Measurements from ENCODE around the gene WDR11.
A peak's percentile ranks its signal among the peaks of the same experiment; 100 is the strongest.

The WDR11 gene, protein sequence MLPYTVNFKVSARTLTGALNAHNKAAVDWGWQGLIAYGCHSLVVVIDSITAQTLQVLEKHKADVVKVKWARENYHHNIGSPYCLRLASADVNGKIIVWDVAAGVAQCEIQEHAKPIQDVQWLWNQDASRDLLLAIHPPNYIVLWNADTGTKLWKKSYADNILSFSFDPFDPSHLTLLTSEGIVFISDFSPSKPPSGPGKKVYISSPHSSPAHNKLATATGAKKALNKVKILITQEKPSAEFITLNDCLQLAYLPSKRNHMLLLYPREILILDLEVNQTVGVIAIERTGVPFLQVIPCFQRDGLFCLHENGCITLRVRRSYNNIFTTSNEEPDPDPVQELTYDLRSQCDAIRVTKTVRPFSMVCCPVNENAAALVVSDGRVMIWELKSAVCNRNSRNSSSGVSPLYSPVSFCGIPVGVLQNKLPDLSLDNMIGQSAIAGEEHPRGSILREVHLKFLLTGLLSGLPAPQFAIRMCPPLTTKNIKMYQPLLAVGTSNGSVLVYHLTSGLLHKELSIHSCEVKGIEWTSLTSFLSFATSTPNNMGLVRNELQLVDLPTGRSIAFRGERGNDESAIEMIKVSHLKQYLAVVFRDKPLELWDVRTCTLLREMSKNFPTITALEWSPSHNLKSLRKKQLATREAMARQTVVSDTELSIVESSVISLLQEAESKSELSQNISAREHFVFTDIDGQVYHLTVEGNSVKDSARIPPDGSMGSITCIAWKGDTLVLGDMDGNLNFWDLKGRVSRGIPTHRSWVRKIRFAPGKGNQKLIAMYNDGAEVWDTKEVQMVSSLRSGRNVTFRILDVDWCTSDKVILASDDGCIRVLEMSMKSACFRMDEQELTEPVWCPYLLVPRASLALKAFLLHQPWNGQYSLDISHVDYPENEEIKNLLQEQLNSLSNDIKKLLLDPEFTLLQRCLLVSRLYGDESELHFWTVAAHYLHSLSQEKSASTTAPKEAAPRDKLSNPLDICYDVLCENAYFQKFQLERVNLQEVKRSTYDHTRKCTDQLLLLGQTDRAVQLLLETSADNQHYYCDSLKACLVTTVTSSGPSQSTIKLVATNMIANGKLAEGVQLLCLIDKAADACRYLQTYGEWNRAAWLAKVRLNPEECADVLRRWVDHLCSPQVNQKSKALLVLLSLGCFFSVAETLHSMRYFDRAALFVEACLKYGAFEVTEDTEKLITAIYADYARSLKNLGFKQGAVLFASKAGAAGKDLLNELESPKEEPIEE

DNA sequence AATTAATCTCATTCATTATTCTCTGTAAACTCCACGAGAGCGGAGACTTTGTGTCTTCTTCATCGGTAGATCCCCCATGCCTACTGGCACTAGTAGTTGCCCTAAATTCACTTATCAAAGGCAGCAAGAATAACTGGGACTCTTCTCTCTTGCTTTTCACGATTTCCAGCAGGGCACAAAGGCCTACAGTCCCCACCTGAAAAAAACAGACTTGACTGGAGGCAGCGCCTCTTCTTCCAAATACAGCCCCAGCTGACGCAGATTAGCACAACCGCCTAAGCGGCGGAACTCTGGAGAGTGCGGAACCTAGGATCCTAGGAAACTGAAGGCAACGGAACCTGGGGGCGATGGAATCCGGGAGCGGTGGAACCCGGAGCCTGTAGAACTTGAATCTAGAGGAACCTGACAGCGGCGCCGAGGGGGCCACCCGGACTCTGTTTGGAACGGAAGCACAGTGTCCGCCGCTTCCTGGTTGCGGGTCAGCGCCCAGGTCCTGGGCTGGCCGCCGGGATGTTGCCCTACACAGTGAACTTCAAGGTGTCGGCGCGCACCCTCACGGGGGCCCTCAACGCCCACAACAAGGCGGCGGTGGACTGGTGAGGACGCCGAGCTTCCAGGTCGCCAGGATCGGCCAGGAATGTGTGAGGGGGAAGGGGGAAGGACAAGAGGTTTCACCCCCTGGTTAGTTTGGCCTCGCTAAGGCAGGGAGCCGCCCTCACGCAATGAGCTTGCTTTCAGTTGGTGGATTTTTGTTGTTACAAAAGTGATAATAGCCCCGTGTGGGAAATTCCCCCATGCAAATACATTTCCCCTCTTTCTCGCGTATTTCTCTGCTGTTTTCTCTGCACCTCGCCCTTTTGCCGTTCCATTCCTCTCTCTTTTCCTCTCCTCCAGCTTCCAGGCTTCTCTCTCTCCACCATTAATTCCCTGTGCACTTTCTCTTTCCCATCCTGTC, at the start of gene WDR11:
TSS of gene WDR11 (plus strand) at position 452 of the 955 bp plus-strand sequence. CDS start at position 511, 59 bp downstream.
- Mint-ChIP-seq H3K4me3 (peak within 1 kb of the TSS; percentile 99), H3K27me3 (no peaks in the 10 kb centered on the region), H3K36me3 (peaks cover 7% of the 10 kb centered on the region), H3K9me3 (no peaks in the 10 kb centered on the region), H3K27ac (peak within 1 kb of the TSS; percentile 96), H3K4me1 (peaks cover 45% of the 10 kb centered on the region)

DNA sequence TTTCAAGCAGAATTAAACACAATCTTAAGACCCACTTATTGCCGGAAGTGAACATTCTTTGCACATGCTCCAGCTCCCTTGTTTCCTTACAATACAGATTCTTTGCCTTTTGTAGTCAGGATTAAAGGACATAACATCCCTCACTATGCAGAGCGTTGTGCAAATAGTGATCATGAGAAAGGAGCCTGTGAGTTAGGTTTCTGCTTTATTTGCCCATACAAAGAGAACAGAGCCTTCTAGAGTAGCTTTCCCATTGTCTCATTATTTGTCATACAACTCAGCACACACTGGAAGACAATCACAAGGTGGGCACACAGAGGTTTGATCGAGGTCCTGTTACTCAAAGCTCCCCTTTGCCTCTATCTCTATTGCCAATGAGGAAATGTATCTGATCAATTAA, 48.2 kb upstream of the WDR11 start:
- H3K9me3 Mint-ChIP-seq = no peaks in the 10 kb centered on the region
- H3K27ac Mint-ChIP-seq = no peak overlapping the region
- no peaks in the 10 kb centered on the region for H3K36me3 Mint-ChIP-seq
- peaks cover 1% of the 10 kb centered on the region for H3K27me3 Mint-ChIP-seq
- no peaks in the 10 kb centered on the region for H3K4me1 Mint-ChIP-seq
- no peak overlapping the region for H3K4me3 Mint-ChIP-seq

DNA sequence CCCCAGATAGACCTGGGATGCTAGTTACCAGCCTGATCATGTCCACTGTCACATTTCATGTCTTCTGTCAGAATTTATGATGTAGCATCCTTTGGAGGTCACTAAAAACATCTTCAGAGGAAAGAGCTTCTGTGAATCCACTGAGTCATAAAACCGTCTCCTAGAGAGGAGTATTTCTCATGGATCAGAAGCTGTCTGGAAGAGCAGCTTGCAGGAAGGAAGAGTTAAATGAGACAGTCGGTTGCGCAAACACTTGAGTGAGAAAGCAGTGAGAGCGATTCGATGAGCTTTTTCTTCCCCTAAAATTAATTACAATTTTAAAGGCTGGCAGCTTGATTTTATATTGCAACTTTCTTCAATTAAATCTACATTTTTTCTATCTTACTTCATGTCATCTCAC, 47.2 kb upstream of the WDR11 start:
- H3K9me3 Mint-ChIP-seq = no peaks in the 10 kb centered on the region
- H3K36me3 Mint-ChIP-seq = no peaks in the 10 kb centered on the region
- H3K4me1 Mint-ChIP-seq = no peaks in the 10 kb centered on the region
- no peak overlapping the region for H3K27ac Mint-ChIP-seq
- H3K27me3 Mint-ChIP-seq = peaks cover 3% of the 10 kb centered on the region
- H3K4me3 Mint-ChIP-seq = no peak overlapping the region

DNA sequence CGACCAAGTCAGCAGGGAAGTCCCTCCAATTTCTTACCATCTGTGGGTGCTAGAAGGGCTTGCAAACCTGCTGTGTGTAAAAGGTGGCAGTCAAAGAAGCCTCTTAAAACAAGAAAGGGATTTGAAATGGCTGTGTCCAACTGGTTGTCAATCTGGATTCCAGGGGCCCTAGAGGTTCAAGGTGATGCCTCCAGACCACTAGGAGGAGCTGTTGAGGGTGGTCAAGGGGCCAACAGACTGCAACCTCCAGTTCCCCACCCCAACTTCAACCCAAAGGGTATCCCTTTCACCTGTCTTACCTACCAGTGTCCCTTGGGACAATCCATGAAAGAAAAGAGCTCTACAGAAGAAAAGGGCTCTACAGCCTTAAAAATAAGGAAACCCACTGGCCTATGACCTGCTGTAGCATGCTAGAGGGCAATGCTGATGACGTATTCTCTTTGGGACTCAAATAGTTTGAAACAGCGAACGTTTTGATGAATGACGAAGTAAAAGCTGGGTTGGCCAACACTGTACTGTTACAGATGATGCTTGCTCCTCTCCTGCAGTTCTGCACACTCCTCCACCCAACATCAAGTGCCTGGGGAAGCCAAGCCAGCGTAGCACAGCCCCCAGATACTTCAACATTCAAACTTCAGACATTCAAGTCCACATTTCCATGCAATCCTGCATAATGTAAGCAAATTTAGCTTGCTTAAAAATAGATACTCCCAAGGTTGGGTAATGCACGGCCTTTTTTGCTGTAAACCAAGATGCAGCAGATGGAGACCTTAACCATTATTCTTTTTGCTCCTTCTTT, 45.9 kb upstream of the WDR11 start:
- H3K4me1 Mint-ChIP-seq = no peaks in the 10 kb centered on the region
- H3K4me3 Mint-ChIP-seq = no peak overlapping the region
- H3K27me3 Mint-ChIP-seq = peaks cover 5% of the 10 kb centered on the region
- H3K9me3 Mint-ChIP-seq = no peaks in the 10 kb centered on the region
- H3K36me3 Mint-ChIP-seq = no peaks in the 10 kb centered on the region
- H3K27ac Mint-ChIP-seq = no peak overlapping the region

DNA sequence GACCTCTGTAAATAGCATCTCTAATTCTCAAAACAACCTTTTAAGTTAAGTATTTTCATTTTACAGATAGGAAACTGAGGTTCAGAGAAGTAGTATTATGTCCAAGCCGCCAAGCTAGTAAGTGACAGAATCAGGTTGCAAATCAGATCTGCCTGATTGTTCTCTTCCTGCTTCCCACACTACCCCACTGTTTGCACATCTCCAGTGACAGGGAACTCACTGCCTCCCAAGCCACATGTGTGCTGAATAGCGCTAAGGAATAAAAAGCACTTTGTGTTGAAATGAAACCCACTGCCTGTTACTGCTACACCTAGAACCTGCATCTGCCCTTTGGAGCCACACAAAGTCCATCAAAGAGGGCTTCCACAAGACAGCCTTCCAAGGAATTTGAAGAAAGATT, 45.1 kb upstream of the WDR11 start:
- Mint-ChIP-seq H3K27me3 (peaks cover 6% of the 10 kb centered on the region), H3K4me1 (no peaks in the 10 kb centered on the region), H3K27ac (no peak overlapping the region), H3K9me3 (no peaks in the 10 kb centered on the region), H3K4me3 (no peak overlapping the region), H3K36me3 (no peaks in the 10 kb centered on the region)

DNA sequence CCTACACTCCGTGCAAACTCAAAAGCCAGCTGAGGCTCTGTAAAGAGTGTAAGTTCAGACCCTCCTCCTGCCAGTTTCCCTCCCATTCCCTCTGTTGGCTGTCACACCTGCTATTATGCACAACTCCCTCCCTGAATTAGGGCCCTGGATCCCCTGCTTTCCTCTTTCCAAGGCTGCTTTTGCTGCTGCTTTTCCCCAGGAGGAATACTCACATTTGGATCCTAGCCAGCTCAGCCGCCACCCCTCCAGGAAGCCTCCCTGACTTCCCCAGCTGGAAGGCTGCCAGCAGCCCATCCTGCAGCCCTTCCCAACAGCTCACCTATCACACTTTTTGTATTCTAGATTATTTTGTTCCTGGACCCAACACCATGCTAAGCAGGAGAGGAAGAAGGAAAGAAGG, 40.9 kb upstream of the WDR11 start:
- Mint-ChIP-seq H3K27ac (no peak overlapping the region), H3K4me3 (no peak overlapping the region), H3K36me3 (no peaks in the 10 kb centered on the region), H3K27me3 (peaks cover 6% of the 10 kb centered on the region), H3K4me1 (no peaks in the 10 kb centered on the region), H3K9me3 (no peaks in the 10 kb centered on the region)

DNA sequence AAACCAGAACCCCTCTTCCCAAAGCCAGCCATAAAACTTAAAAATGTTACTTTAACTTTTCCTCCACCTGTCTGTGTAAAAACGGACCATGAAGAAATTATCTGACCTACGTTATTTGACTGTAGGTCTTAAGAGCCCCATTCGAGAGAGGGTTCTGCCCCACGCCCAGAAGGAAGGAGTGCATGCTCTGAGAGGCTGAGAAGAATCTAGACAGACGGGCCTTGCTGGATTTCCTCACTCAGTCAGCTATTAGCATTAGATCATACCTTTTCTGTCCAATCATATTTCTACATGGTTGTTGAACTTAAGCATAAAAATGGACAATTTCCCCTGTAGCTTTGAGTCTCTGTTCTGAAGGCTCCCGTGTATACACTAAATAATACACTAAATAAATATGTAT, 38.1 kb upstream of the WDR11 start:
- no peaks in the 10 kb centered on the region for H3K4me1 Mint-ChIP-seq
- H3K4me3 Mint-ChIP-seq = no peak overlapping the region
- H3K9me3 Mint-ChIP-seq = no peaks in the 10 kb centered on the region
- H3K36me3 Mint-ChIP-seq = no peaks in the 10 kb centered on the region
- no peak overlapping the region for H3K27ac Mint-ChIP-seq
- H3K27me3 Mint-ChIP-seq = peaks cover 9% of the 10 kb centered on the region

DNA sequence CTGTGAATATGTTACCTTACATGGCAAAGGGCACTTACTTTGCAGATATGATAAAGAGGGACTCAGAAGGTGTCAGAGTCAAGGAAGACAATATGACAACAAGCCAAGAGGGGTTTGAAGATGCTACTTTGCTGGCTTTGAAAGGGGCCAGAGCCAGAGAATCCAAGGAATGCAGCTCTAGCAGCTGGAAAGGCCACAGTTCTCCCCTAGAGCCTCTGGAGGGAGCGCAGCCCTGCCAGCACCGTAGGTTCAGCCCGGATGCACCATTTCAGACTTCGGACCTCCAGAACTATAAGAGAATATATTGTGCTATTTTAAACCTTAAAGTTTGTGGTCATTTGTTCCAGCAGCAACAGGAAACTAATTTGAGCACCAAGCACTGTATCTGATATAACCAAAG, 32.9 kb upstream of the WDR11 start:
- H3K27me3 Mint-ChIP-seq = peaks cover 16% of the 10 kb centered on the region
- H3K4me1 Mint-ChIP-seq = no peaks in the 10 kb centered on the region
- H3K27ac Mint-ChIP-seq = no peak overlapping the region

DNA sequence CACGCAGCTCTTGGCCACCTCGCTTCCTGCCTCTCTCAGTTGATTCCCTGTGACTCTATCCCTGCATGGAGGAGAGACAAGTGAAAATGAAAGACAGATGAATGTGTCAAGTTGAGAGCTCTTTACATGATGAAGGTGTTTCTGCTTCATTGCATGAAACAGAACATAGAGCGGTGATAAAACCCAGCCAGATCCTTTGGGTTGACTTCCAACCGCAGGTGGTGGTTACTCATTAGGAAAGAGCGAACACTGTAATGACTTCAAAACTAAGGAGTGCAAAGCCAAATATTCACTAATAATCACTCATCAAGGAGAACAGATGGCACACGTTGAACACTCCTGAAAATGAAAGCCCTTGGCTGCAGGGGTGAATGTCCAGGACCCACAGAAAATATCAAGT, 31.8 kb upstream of the WDR11 start:
- no peaks in the 10 kb centered on the region for H3K36me3 Mint-ChIP-seq
- peaks cover 14% of the 10 kb centered on the region for H3K27me3 Mint-ChIP-seq

More for the DNA sequence above, 32.9 kb upstream of the WDR11 start:
- no peaks in the 10 kb centered on the region for H3K36me3 Mint-ChIP-seq
- no peak overlapping the region for H3K4me3 Mint-ChIP-seq
- no peaks in the 10 kb centered on the region for H3K9me3 Mint-ChIP-seq

DNA sequence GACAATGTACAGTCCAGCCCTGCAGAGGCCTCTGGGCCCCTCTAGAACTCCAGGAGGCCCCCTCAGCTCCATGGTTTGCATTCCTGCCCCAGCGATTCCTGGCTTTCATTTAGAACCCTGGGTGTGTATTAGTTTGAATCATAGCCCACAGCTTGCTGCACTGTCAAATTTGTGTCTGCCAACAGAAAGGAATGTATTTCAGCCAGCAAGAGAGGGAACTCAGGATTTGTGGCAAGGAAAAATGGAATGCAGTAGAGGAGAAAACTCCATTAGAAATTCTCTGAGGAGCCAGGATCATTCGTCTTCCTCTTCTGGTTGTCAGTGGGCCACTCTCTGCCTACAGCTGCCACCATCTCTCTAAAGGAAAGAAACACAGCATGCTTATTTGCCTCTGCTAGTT, 27.9 kb upstream of the WDR11 start:
- H3K27ac Mint-ChIP-seq = no peak overlapping the region
- H3K4me3 Mint-ChIP-seq = no peak overlapping the region
- peaks cover 11% of the 10 kb centered on the region for H3K27me3 Mint-ChIP-seq

More for the DNA sequence above, 31.8 kb upstream of the WDR11 start:
- H3K9me3 Mint-ChIP-seq = no peaks in the 10 kb centered on the region
- H3K27ac Mint-ChIP-seq = no peak overlapping the region
- H3K4me3 Mint-ChIP-seq = no peak overlapping the region
- no peaks in the 10 kb centered on the region for H3K4me1 Mint-ChIP-seq

DNA sequence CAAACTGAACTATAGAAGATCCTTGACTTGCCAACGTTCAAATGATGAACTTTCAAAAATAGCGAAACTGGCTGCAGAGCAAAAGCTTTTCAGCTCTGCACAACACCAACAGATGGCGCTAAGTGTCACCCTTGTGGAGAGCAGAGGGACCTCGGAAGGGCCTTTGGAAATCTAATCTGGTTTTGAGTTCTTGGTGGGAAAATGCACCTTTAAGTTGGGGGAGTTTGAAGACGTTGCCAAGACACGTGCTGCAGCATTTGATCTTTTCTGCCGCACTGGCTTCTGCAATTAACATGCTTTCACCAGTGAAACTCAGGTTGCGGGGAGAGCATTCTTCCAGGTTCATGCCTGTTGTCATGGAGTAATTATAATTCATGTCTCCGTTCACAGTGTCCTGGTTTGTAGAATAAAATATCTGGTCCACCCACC, 26.3 kb upstream of the WDR11 start:
- Mint-ChIP-seq H3K36me3 (no peaks in the 10 kb centered on the region), H3K27ac (no peak overlapping the region), H3K27me3 (peaks cover 3% of the 10 kb centered on the region), H3K4me1 (no peaks in the 10 kb centered on the region), H3K9me3 (no peaks in the 10 kb centered on the region), H3K4me3 (no peak overlapping the region)

More for the DNA sequence above, 27.9 kb upstream of the WDR11 start:
- no peaks in the 10 kb centered on the region for H3K9me3 Mint-ChIP-seq
- no peaks in the 10 kb centered on the region for H3K4me1 Mint-ChIP-seq
- no peaks in the 10 kb centered on the region for H3K36me3 Mint-ChIP-seq

DNA sequence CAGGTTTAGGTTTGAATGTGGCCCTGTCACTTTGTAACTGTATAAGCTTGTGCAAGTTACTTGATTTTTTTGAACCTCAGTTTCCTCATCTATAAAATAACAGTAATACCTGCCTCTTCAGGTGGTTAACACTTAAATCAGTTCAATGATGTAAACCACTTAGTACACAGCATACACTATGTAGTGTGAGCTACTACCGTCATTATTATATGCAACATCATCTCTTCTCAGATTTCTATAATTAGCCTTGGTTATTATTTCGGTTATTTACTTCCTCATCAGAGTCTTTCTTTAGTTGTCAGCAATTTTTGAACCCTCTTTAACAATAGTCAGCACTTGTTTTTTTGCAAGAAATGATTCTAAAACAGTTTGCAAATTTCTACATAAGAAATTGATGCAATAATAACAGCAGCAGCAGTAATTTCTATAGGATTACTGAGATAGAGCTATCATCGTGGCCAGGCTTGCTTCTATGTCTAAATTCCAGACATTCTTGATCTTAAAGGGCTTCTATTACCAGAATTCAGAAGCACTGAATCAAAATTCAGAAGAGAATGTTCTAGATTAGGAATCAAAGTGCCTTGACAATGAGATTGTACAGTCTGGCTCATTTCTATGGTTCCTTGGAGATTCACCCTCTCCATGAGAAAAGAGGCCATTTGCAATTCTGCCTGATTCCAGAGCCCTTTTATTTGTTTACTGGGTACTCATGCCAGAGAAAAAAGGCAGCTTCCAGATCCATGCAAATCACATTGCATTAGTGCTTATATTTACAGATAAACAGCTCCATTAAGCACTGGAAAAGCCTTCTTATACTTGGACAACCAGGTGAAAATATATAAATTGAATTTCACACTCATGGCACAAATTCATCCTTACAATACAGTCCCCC, 25.0 kb upstream of the WDR11 start:
- H3K9me3 Mint-ChIP-seq = no peaks in the 10 kb centered on the region
- H3K4me1 Mint-ChIP-seq = no peaks in the 10 kb centered on the region
- peaks cover 3% of the 10 kb centered on the region for H3K27me3 Mint-ChIP-seq
- H3K36me3 Mint-ChIP-seq = no peaks in the 10 kb centered on the region
- no peak overlapping the region for H3K4me3 Mint-ChIP-seq
- H3K27ac Mint-ChIP-seq = no peak overlapping the region

DNA sequence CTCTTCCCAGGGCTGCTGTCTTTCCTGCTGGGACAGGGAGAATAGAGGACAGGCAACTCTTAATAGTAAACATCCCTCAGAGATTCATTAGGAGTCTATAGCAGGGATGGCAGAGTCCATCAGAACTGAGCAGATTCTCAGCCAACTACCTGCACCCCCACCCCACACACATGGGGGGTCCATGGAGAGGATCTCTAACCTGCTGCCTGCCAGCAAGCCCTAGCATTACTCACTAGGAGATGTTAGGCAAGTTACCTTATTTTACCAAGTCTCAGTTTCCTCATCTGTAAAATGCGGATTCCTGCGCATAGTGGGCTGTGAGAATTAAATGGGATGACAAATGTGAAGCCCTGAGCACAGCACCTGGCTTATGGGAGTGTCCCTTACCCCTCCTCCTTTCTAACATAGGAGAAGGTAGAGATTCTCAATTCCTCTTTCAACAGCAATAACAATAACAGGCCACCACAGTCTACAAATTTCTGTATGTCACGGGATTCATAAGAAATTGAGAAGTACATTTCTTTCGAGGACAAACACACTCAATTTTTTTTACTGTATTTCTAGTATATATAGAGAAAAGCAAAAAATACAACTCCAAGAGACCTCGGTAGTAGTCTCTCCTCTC, 23.8 kb upstream of the WDR11 start:
- H3K27ac Mint-ChIP-seq = no peak overlapping the region
- no peaks in the 10 kb centered on the region for H3K36me3 Mint-ChIP-seq
- H3K4me1 Mint-ChIP-seq = no peaks in the 10 kb centered on the region
- peaks cover 6% of the 10 kb centered on the region for H3K27me3 Mint-ChIP-seq
- H3K4me3 Mint-ChIP-seq = no peak overlapping the region
- H3K9me3 Mint-ChIP-seq = no peaks in the 10 kb centered on the region
